T-helper 22 cell (primary cell): ENCODE measurements around the gene VPS37C.
"Not testable (repeated sequence)": the region's sequence is repeated elsewhere in the genome, so short reads cannot be mapped to it uniquely, and the experiment has no call there.

Experiments
- DNase-seq: peaks from one replicate; pipeline ENCODE4 v3.0.0-alpha.2; 2020; ENCODE audit warnings: low read depth

The VPS37C gene

DNA sequence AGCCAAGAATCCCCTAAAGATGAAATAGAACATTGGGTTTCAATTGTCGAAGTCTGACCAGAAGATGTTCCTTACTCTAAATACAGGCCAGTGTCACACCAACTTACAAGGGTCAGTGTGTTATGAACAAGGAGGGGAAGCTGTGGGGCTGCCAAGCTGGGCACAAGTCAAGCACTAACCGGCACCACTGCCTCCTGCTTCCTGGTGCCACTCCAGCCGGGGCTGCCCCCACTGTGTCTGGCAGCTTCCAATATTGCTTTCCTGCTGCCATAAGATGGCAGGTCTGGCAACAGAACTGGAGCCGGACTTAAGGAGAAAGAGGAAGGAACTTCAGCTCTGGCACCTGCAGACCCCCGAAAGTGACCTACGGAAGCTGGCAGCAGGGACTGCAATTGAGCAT is 13.7 kb upstream of the VPS37C start:
- DNase-seq = no peak

DNA sequence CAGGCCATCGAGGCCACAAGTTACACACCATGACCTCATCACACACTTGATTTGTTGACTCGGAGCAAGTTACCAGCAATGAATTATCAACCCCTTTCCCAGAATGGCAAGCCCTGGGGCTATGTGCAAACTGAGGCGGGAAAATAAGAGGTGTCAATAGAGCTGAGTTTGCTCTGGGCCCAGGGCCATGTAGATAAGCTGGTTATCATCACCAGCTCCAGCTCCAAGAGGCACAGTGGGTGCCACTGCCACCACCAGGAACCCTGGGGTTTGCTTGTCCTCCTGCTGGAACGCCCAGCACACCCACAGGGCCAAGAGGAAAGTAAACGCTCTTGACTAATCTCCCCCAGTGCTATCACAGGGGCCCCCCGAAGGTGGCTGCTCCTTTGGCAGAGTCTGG is 13.0 kb upstream of the VPS37C start:
- no peak for DNase-seq

DNA sequence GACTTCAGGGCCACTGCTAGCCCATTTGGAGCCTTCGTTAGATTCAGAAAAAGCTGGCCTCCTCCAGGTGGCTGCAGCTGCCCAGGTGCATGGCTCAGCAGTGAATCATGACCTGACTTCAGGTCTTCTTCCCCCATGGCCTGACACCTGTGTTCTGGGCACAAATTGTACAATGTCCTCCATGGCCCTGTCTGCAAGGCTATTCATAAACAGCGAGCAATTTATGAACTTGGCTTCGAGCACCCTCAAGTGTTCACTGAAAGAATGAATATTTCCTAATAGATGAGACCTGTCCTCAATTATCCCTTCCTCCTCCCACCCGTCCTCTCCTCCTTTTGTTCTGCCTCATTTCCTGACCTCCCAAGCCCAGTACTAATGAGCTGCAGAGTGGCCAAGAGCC is 12.2 kb upstream of the VPS37C start:
- DNase-seq = no peak

DNA sequence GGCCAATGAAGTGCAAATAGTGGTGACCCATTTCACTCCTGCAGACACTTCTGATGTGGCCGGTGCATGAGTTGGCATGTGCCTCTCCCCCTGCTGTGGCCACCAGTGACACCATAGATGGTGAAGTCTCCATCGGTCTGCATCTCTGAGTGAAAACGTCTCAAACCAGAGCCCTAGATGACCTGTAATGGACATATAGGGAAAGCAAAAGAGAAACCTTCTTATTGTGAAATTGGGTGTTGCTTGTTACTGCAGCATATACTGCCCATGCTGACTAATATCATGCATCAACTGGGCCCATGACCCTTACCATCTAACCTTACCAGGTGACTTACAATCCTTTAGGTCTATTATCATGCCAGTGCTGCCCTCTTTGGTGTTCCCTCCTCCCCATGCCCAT is 11.7 kb upstream of the VPS37C start:
- DNase-seq = no peak

DNA sequence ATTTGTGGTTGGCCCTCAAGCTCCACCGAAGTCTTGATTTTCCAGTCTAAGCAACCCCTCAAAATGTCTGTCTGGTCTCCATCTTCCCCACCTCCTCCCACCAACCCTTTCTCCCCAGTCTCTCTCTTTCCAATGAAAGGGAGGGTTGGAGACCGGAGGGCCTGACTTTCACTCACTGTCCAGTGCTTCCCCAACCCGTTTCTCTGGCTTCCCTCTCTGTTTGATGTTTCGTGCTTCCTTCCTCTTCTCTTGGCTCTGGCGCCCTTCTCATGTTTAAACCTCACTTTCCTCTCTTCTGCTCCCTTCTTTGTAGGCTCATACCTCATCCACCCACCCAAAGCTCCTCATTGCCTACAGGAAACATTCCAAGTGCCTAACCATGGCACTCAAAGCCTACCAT is 11.1 kb upstream of the VPS37C start:
- no peak for DNase-seq

DNA sequence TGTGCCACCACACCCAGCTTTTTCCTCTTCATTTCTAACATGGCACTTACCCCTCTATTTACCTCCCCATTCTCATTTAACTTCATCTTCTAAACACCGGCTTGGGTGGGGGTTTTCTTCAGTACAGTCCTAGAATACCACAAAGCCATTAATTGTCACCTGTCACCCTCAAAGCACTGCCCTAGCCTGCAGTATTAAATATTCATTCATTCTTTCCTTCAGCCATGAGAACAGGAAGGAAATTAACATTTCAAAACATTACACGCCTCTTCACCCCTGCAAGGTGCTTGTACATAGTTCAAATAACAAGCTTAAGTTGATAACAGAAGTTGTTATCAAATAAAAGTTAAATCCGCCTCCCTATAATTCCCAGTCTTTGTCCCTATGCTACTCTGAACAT is 10.7 kb upstream of the VPS37C start:
- DNase-seq = no peak

DNA sequence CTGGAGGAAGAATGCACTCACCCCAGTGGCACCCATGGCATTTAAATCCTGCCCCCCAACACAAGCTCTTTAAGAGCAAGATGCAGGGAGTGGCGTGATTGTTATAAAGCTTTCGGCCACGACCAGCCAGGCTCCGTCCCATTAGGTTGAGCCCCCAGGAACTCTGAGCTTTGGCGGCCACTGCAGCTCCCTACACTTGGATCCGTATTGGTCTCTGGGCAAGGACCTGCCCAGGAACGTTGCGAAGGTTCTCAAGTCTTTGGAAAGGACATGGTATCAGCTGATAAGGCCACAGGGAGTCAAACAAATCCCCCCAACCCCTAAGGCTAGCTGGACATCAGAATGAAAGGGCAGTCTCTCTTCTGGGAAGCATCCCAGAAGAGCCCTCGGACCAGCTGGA is 9.3 kb upstream of the VPS37C start:
- DNase-seq = no peak

DNA sequence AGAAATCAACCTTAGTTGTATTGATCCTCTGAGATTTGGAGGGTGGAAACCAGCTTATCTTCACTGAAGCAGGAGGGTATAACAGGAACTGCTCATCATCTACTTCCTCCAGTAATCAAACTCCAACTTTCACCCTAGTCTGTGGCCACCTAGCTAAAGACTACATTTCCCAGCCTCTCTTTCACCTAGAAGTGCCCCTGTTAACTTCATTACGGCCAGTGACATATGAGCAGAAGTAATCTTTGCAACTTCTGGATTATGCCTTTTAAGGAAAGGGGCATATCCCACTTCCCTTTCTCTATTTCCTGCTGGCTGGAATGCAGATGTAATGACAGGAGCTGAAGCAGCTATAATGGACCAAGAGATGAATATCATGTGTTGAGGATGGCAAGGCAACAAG is 7.6 kb upstream of the VPS37C start:
- DNase-seq = no peak

DNA sequence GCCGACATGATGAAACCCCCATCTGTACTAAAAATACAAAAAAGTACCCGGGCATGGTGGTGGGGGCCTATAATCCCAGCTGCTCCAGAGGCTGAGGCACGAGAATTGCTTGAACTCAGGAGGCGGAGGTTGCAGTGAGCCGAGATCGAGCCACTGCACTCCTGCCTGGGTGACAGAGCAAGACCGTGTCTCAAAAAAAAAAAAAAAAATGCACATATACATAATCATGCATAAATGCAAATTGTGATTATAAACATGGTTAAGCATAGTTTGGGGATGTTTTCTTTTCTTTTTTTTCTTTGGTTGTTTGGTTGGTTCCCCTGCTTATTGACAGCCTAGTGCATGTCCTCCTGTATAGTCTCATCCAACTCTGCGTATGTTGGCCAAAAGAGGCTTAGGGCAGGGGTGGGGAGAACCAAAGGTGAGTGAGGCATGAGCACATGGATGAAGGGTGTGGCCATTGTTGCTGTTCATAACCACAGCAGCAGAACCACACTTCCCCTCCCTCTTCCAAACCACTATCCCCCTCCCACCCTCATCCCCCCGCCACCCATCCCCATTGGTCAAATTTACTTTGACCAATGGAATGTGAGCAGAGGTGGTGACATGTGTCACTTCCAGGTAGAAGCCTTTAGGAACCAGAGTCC is 6.9 kb upstream of the VPS37C start:
- no peak for DNase-seq

DNA sequence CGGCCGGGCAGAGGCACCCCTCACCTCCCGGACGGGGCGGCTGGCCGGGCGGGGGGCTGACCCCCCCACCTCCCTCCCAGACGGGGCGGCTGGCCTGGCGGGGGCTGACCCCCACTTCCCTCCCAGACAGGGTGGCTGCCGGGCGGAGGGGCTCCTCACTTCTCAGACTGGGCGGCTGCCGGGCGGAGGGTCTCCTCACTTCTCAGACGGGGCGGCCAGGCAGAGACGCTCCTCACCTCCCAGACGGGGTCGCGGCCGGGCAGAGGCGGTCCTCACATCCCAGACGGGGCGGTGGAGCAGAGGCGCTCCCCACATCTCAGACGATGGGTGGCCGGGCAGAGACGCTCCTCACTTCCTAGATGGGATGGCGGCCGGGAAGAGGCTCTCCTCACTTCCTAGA is 5.1 kb upstream of the VPS37C start:
- DNase-seq = not testable (repeated sequence)

DNA sequence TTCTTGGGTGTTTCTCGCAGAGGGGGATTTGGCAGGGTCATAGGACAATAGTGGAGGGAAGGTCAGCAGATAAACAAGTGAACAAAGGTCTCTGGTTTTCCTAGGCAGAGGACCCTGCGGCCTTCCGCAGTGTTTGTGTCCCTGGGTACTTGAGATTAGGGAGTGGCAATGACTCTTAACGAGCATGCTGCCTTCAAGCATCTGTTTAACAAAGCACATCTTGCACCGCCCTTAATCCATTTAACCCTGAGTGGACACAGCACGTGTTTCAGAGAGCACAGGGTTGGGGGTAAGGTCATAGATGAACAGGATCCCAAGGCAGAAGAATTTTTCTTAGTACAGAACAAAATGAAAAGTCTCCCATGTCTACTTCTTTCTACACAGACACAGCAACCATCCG is 4.6 kb upstream of the VPS37C start:
- DNase-seq = not testable (repeated sequence)

DNA sequence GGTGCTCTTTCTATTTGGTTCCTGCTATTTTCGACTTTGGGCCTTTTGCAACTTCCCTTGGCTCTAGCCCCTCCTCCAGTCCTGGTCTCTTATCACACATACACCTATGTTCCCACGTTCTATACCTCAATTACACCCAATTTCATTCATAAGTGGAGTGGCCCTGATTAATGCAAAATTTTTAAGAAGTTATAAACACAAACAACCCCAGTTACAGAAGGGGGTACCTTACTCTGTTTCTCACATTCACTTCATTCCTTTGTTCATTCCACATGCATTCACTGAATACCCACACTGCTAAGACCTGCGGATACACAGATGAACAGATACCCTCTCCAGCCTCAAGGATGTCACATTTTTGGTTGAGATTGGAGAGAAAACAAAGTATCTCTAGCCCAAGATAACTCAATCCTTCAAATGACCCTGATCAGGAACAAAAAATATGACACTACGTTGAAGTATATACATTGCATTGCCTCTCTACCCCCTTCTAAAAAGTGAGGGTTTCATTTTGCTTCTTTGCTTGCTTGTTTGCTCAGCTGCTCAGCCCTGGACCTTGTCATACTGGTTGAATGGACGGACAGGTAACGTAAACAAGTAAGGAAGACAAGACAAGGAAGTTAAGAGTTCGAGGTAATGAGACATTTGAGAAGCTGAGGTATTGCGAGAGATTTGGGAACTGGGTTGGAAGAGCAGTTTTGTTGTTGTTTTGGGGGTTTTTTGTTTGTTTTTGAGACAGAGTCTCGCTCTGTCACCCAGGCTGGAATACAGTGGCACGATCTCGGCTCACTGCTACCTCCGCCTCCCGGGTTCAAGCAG is 3.6 kb upstream of the VPS37C start:
- DNase-seq = no peak

DNA sequence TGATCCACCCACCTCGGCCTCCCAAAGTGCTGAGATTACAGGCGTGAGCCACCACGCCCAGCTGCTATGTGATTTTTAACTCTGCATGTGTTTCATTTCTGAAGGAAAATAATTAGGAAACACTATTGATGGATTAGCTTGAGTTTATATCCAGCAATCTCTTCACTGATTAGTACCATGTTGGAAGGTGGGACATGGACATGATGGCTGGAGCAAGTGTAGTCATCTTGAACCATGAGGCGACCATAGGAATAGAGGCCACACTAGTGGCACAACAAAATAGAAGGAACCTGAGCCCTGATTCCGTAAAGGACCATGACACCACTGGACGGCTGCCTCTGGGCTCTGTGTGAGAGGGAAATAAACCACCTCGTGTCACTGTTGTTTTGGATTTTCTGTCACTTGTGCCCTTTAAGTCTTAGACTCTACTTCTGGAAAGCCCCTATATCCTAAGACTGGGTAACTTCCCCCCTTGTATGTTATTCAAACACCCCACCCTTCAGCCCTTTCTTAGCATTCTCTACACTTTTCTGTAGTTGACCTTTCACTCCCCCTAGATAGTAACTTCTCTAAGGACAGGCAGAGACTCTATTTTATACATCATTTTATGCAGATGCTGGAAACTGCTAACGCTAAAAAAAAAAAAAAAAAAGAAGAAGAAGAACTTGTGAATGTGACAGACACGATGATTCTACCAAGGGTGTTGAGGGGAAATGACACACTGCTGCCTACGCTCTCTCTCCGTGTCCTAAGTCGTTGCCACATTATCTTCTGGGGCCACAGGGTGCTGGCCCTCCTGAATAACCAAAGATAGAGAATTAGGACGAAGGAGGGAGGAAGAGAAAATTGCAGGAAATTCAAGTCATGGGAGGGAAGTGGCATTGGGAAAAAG is 2.7 kb upstream of the VPS37C start:
- DNase-seq = no peak

DNA sequence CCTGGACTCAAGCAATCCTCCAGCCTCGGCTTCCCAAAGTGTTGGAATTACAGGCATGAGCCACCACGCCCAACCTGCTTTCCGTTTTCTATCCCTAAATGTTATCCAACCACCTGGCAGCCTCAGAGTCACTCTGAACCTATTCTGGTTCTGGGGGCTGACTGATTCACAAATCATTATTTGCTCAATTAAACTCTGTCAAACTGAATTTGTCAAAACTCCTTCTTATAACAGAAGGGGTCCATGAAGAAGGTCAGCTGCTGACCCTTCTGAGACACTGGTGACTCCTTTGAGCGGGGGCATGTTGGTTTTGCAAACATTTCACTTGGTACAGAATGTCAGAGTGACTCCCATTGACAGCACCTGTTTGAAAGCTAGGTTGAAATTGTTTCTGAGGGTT is 1.8 kb upstream of the VPS37C start:
- no peak for DNase-seq

DNA sequence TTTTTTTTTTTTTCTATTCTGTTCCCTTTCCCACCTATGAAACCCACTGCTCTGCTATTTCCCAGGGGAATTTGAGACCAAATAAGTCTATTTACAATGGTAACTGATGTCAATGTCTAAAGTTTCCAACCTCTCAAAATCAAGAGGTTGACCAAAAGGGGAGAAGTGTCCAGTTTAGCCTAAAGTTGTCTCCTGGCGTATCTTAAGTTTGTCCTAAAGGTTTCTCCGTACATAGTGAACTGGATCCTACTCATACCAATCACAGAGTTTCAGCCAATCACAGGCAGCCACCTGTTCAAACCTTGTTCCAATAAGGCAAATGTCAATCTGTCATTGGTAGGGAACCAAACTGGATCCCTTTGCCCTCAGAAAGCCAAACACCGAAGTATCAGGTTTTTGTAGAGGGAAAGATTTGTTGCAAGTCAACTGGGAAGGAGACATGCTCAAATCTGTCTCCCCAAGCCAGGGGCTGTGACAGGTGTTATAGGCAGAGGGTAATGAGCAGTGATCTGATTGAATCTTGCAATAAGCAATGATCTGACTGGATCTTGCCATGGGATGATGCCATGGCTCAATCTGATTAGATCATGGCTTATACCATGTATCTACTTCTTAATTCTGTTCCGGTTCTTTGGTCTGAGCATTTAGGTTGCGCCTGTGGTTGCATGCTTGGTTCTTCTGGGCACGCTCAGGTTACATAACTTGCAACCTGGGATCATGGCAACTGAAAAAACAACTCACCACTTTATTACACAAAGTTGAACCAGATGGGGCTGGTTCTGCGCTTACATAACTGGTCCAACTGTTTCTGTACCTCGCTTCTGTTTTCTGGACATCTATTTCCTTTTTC is 1.1 kb upstream of the VPS37C start:
- DNase-seq = no peak

DNA sequence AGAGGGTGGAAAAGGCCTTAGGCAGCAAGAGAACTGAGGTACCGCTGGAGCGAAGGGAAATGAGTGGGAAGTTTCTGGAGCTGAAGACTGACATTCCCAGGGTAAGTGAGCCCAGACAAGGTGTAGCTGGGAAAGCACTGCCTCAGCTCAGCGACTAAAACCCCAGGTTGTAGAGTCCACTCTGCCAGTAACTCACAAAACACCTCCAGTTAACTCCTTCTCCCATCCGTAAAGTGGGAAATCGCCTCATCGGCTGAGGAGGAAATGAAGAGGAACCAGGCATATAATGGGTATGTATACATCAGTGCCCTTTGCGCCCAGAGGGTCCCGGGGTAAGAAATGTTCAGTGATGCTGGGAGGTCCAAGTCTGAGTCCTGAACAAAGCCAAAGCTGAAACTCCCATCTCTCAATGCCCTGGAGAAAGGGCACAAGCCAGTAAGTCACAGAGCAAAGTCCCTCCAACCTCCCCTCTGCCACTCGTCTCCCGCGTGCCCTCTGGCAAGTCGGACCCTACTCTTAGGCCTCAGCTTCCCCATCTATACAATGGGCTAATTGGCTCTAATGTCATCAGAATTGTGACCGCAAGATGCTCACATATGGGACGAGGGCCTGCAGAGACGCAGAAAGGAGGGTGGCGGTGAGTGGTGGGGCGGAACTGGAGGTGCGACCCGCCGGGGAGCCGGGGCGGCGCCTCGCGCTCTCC is 588 bp downstream of the VPS37C start:
- no peak for DNase-seq

DNA sequence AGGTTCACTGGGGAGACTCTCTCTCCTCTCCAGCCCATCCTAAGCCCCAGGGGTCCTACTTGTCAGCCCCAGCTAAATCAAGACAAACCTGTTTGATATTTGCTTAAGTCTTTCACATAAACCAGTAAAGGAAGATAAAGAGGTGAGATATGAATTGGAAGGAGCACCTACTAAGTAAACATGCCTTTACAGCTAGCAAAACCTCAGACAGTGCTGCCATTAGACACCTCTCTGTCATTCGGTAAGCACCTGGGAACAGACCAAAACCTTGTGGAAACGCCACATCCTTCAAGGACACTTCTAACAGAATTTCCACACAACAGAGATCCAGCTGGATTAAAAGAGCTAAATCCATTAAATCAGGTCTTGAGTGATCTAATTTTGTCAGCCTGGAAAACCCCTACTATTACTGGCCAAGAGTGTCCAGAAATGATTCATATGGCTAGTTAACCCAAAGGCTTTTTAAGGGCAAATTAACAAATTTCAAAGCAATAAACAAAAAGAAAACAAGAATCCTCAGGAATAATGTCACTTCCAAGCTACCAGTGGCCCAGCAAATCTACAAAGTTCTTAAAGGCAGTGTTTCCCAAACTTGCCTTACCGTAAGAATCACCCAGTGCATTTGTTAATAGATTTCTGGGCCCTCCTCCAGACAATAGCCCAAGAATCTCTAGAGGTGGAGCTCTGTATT is 2.4 kb downstream of the VPS37C start:
- no peak for DNase-seq

DNA sequence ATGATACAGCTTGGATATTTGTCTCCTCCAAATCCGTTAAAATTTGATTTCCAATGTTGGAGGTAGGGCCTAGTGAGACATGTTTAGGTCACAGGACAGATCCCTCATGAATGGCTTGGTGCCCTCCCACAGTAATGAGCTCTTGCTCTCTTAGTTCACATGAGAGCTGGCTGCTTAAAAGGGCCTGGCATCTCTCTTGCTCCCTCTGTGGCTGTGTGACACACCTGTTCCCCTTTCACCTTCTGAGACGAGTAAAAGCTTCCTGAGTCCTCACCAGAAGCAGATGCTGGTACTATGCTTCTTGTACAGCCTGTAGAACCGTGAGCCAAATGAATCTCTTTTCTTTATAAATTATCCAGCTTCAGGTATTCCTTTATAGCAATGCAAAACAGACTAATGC is 3.5 kb downstream of the VPS37C start:
- no peak for DNase-seq

DNA sequence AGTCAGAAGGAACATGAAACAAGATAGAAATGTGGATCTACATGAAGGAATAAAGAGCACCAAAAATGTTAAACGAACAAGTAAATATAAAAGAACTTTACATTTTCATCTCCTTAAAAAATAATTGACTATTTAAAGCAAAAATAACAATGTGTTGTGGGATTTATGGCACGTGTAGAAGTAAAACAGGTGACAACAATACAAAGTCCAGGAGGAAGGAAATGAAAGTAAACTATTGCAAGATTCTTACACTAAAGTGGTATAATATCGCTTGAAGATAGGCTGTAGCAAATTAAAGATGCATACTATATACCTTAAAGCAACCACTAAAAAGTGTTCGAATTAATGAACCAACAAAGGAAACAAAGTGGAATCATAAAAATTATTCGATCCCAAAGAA is 5.5 kb downstream of the VPS37C start:
- DNase-seq = no peak

DNA sequence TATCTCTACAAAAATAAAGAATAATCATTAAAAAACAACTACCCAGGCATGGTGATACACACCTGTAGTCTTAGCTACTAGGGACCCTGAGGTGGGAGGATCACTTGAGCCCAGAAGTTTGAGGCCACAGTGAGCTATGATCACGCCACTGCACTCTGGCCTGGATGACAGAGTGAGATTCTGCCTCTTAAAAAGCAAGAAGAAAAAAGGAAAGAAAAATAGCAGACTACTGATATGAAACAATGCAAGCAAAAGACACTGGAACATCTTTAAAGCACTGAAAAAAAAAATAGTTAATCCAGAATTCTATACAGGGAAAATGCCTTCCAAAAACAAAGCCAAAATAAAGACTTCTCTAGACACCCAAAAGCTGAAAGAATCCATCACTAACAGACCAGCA is 5.9 kb downstream of the VPS37C start:
- no peak for DNase-seq

DNA sequence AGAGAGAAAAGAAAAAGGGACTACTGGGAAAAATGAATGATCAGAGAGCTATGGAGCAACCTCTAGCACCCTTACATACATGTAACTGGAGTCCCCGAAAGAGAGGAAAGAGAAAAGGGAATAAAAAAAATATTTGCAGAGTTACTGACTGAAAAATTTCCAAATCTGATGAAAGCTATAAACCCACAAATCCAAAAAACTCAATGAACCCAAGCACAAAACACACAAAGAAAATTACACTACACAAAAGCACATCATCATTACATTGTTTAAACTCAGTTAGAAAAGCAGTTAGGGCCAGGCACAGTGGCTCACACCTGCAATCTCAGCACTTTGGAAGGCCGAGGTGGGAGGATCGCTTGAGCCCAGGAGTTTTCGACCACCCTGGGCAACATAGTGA is 6.7 kb downstream of the VPS37C start:
- no peak for DNase-seq
